Measurements from ENCODE around the gene TGIF2. TPM values are rescaled to one million over a fixed set of nuclear protein-coding genes. Genes with fewer than 3 reads are reported as not detected.

The TGIF2 gene
- total RNA-seq, 1 donor: 3.1 TPM

- TF ChIP-seq CTCF (IDR thresholded peaks at IDR 0.05; ENCODE audit: insufficient read depth, low read length): peak; percentile 49
Observed at GRCh38 chr20:36591854-36592641, 18.7 kb downstream of the TGIF2 start.

GRCh38 chr20:36593347-36593929 is 20.0 kb downstream of the TGIF2 start:
- H3K4me3 ChIP-seq (ENCODE audit: low read depth, low read length): no peak overlapping the region
- DNase-seq (ENCODE audit: low read depth): no peak
- TF ChIP-seq CTCF (IDR thresholded peaks at IDR 0.05; ENCODE audit: insufficient read depth, low read length): no peak

More at GRCh38 chr20:36591854-36592641, 18.7 kb downstream of the TGIF2 start:
- H3K4me3 ChIP-seq (ENCODE audit: low read depth, low read length): no peak overlapping the region
- peak; percentile 56 for DNase-seq (ENCODE audit: low read depth)

GRCh38 chr20:36599912-36600345 is 26.5 kb downstream of the TGIF2 start:
- H3K4me3 ChIP-seq (ENCODE audit: low read depth, low read length): no peak overlapping the region
- no peak for DNase-seq (ENCODE audit: low read depth)
- TF ChIP-seq CTCF (IDR thresholded peaks at IDR 0.05; ENCODE audit: insufficient read depth, low read length): no peak

GRCh38 chr20:36601540-36601939 is 28.1 kb downstream of the TGIF2 start:
- no peak overlapping the region for H3K4me3 ChIP-seq (ENCODE audit: low read depth, low read length)

GRCh38 chr20:36604952-36605398 is 31.6 kb downstream of the TGIF2 start:
- TF ChIP-seq CTCF (IDR thresholded peaks at IDR 0.05; ENCODE audit: insufficient read depth, low read length): no peak
- H3K4me3 ChIP-seq (ENCODE audit: low read depth, low read length): peak overlapping the region; percentile 57

More at GRCh38 chr20:36601540-36601939, 28.1 kb downstream of the TGIF2 start:
- no peak for DNase-seq (ENCODE audit: low read depth)
- no peak for TF ChIP-seq CTCF (IDR thresholded peaks at IDR 0.05; ENCODE audit: insufficient read depth, low read length)

GRCh38 chr20:36605399-36606157 is 32.2 kb downstream of the TGIF2 start, which contains the start of gene RAB5IF:
RAB5IF (plus strand) TSS chr20:36605779; CDS start chr20:36605952, 173 bp downstream.
- TF ChIP-seq CTCF (IDR thresholded peaks at IDR 0.05; ENCODE audit: insufficient read depth, low read length): peak; percentile 92
- peak; percentile 98 for DNase-seq (ENCODE audit: low read depth)
- peak within 1 kb of the TSS; percentile 97 for H3K4me3 ChIP-seq (ENCODE audit: low read depth, low read length)

More at GRCh38 chr20:36604952-36605398, 31.6 kb downstream of the TGIF2 start:
- no peak for DNase-seq (ENCODE audit: low read depth)

Measured in fibroblast of the aortic adventitia (primary cell).